Bronchial epithelial cell (primary cell): ENCODE data around the gene SCFD2. TPM values are rescaled to one million over a fixed set of nuclear protein-coding genes. Genes with fewer than 3 reads are reported as not detected.
"Not testable (repeated sequence)": the region's sequence is repeated elsewhere in the genome, so short reads cannot be mapped to it uniquely, and the experiment has no call there.

Experiments used
- DNase-seq: peaks from one replicate; pipeline ENCODE4 v3.0.0-alpha.2; 2010; ENCODE audit warnings: low read depth
- FAIRE-seq: peaks from 2 replicates; lab custom pipeline; 2011; peaks lifted over from hg19 to GRCh38; lab: Jason Lieb, UNC
- H3K27me3 ChIP-seq: 2 replicates; pipeline ENCODE4 v1.5.1; 2011; ENCODE audit warnings: low read length; ENCODE audit not compliant: control insufficient read depth, insufficient read depth
- H3K36me3 ChIP-seq: 2 replicates; pipeline ENCODE4 v1.5.1; 2011; ENCODE audit warnings: low read length; ENCODE audit not compliant: control insufficient read depth, insufficient read depth
- H3K4me3 ChIP-seq: 2 replicates; pipeline ENCODE4 v1.5.1; 2011; ENCODE audit warnings: mild to moderate bottlenecking, low read depth, low read length, control low read depth
- total RNA-seq: library from RNA; depleted of rRNA; stranded (reverse); fragments of >200 nt; gene quantifications from 2 replicates; pipeline ENCODE4 v1.2.1, GENCODE V29; 2014
- TF ChIP-seq, protein P1 (sequence below): IDR thresholded peaks from 2 replicates; pipeline ENCODE4 v1.5.1; 2011; ENCODE audit warnings: mild to moderate bottlenecking, moderate library complexity, low read length, control low read depth, inconsistent platforms; ENCODE audit not compliant: insufficient read depth, severe bottlenecking

Gene SCFD2
- total RNA-seq, 1 donor from 2014 or later, result 21.9 TPM

- Histone ChIP-seq H3K36me3 (no peaks in the 10 kb centered on the region), H3K27me3 (no peaks in the 10 kb centered on the region), H3K4me3 (no peak overlapping the region)
- TF ChIP-seq, protein P1, sequence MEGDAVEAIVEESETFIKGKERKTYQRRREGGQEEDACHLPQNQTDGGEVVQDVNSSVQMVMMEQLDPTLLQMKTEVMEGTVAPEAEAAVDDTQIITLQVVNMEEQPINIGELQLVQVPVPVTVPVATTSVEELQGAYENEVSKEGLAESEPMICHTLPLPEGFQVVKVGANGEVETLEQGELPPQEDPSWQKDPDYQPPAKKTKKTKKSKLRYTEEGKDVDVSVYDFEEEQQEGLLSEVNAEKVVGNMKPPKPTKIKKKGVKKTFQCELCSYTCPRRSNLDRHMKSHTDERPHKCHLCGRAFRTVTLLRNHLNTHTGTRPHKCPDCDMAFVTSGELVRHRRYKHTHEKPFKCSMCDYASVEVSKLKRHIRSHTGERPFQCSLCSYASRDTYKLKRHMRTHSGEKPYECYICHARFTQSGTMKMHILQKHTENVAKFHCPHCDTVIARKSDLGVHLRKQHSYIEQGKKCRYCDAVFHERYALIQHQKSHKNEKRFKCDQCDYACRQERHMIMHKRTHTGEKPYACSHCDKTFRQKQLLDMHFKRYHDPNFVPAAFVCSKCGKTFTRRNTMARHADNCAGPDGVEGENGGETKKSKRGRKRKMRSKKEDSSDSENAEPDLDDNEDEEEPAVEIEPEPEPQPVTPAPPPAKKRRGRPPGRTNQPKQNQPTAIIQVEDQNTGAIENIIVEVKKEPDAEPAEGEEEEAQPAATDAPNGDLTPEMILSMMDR, result no peak
- DNase-seq (no peak), FAIRE-seq (no peak)
Observed at GRCh38 chr4:52838729-52839586, 526.9 kb downstream of the SCFD2 start.

GRCh38 chr4:52837716-52838558, 527.9 kb downstream of the SCFD2 start:
- peak; percentile 97 for DNase-seq
- TF ChIP-seq, protein P1, result no peak
- Histone ChIP-seq H3K4me3 (no peak overlapping the region), H3K27me3 (no peaks in the 10 kb centered on the region), H3K36me3 (no peaks in the 10 kb centered on the region)
- peak; percentile 99 for FAIRE-seq

- TF ChIP-seq, protein P1, result no peak
- Histone ChIP-seq H3K36me3 (no peaks in the 10 kb centered on the region), H3K4me3 (no peak overlapping the region), H3K27me3 (no peaks in the 10 kb centered on the region)
- DNase-seq (no peak), FAIRE-seq (no peak)
Observed at GRCh38 chr4:52836678-52837077, 529.2 kb downstream of the SCFD2 start.

DNA sequence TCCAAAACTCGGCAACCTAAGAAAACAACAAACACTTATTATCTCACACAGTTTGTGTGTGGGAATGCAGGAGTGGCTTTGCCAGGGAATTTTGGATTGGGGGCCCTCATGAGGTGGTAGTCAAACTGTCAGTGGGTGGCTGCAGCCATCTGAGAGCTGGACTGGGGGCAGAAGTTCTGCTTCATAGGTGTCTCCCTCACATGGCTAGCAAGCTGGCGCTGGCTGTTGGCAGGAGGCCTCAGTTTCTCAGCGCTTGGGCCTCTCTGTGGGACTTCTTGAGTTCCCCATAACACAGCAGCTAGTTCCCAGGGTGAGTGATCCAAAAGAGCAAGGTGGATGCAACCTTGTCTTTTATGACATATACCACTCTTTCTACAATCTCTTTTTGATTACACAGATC, 529.7 kb downstream of the SCFD2 start:
- no peak for FAIRE-seq
- H3K4me3 ChIP-seq, result no peak overlapping the region
- DNase-seq, result no peak
- no peaks in the 10 kb centered on the region for H3K36me3 ChIP-seq
- TF ChIP-seq, protein P1, result no peak
- H3K27me3 ChIP-seq, result no peaks in the 10 kb centered on the region

DNA sequence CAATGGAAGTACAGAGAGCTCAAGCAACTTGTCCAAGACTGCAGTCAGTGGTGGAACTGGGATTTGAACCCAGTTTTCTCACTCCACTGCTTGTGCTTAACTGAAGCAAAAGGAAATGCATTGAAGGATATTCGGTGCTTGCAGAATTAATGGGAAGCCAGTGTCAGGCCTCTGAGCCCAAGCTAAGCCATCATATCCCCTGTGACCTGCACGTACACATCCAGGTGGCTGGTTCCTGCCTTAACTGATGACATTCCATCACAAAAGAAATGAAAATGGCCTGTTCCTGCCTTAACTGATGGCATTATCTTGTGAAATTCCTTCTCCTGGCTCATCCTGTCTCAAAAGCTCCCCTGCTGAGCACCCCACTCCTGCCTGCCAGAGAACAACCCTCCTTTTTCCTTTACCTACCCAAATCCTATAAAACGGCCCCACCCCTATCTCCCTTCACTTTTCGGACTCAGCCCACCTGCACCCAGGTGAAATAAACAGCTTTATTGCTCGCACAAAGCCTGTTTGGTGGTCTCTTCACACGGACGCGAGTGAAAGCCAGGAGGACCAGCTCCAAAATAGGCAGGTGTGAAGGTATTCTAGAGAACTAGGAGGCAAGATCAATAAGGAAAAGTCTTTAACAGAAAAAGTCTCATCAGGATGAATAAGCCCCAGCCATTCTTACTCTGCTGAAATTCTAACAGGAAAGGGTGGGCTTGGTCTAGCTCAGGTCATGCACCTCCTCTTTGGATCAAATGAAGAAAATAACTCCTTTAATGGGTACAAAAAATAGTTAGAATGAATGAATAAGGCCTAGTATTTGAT, 531.0 kb downstream of the SCFD2 start:
- FAIRE-seq, H3K4me3 ChIP-seq: not testable (repeated sequence)

More for the DNA sequence above, 531.0 kb downstream of the SCFD2 start:
- not testable (repeated sequence) for H3K27me3 ChIP-seq, DNase-seq, H3K36me3 ChIP-seq
